OCI-LY7 (cell line): ENCODE results near the gene MRPS12.

Experiments used
- CTCF ChIP-seq: fragments of 200-600 bp; sonication (generic); conservative IDR thresholded peaks from 2 replicates; pipeline ENCODE4 v1.5.1; 2014; ENCODE audit warnings: mild to moderate bottlenecking, antibody characterized with exemption, low read length, moderate library complexity, mixed read lengths
- EZH2phosphoT487 ChIP-seq: fragments of 200-600 bp; sonication (generic); IDR thresholded peaks from 2 replicates; pipeline ENCODE4 v1.6.1; 2018; ENCODE audit warnings: low read depth, borderline replicate concordance, mild to moderate bottlenecking, mixed run types, antibody characterized with exemption, low read length, moderate library complexity, mixed read lengths

GRCh38 chr19:38917921-38918491, 12.7 kb upstream of the MRPS12 start:
- TF ChIP-seq CTCF, result peak; percentile 22; the same call in 1 of the 2 replicates
- TF ChIP-seq EZH2phosphoT487, result no peak
